SK-N-SH treated with all-trans-retinoic acid at 6 μM for 48 hours (cell line): ENCODE measurements around the gene STX19.
A peak's percentile ranks its signal among the peaks of the same experiment; 100 is the strongest.
"Not testable (repeated sequence)": the region's sequence is repeated elsewhere in the genome, so short reads cannot be mapped to it uniquely, and the experiment has no call there.

Experiments used
- ATAC-seq: fragments of 200-7000 bp; cut with Tn5 transposase; 3 replicates; pipeline ENCODE4 v1.9.1; 2020; ENCODE audit warnings: mild to moderate bottlenecking, moderate library complexity
- ARNTL ChIP-seq: fragments of 450-650 bp; formaldehyde crosslinking; IDR thresholded peaks from 2 replicates; pipeline ENCODE4 v1.5.0; 2020; ENCODE audit warnings: low read depth, mild to moderate bottlenecking, moderate library complexity, borderline replicate concordance
- BACH2 ChIP-seq: fragments of 250-450 bp; sonication (Bioruptor Pico); IDR thresholded peaks from 2 replicates; pipeline ENCODE4 v1.9.0; 2021; ENCODE audit warnings: mild to moderate bottlenecking, borderline replicate concordance
- CSDC2 ChIP-seq: fragments of 250-450 bp; sonication (Bioruptor Pico); IDR thresholded peaks from 2 replicates; pipeline ENCODE4 v1.5.0; 2020; ENCODE audit warnings: mild to moderate bottlenecking, moderate library complexity
- GLIS3 ChIP-seq: fragments of 250-450 bp; sonication (Bioruptor Pico); IDR thresholded peaks from 2 replicates; pipeline ENCODE4 v1.5.0; 2020; ENCODE audit warnings: mild to moderate bottlenecking, moderate library complexity
- PPARA ChIP-seq: fragments of 250-450 bp; sonication (Bioruptor Pico); IDR thresholded peaks from 2 replicates; pipeline ENCODE4 v1.5.0; 2020; ENCODE audit warnings: mild to moderate bottlenecking, borderline replicate concordance
- RARB ChIP-seq: fragments of 250-450 bp; sonication (Bioruptor Pico); IDR thresholded peaks from 2 replicates; pipeline ENCODE4 v1.8.0; 2021; ENCODE audit warnings: mild to moderate bottlenecking, moderate library complexity
- SNAI2 ChIP-seq: fragments of 250-450 bp; sonication (Bioruptor Pico); IDR thresholded peaks from 2 replicates; pipeline ENCODE4 v1.5.0; 2020; ENCODE audit warnings: mild to moderate bottlenecking, moderate library complexity
- TCF4 ChIP-seq: fragments of 250-450 bp; sonication (Bioruptor Pico); IDR thresholded peaks from 2 replicates; pipeline ENCODE4 v1.8.0; 2021; ENCODE audit warnings: mild to moderate bottlenecking, moderate library complexity, borderline replicate concordance
- TOX ChIP-seq: fragments of 250-450 bp; sonication (Bioruptor Pico); IDR thresholded peaks from 2 replicates; pipeline ENCODE4 v1.8.0; 2021; ENCODE audit warnings: mild to moderate bottlenecking, moderate library complexity, borderline replicate concordance
- ZC3H10 ChIP-seq: fragments of 250-450 bp; sonication (Bioruptor Pico); IDR thresholded peaks from 2 replicates; pipeline ENCODE4 v1.5.1; 2021; ENCODE audit warnings: mild to moderate bottlenecking, moderate library complexity
- ZFP3 ChIP-seq: fragments of 250-450 bp; sonication (Bioruptor Pico); IDR thresholded peaks from 2 replicates; pipeline ENCODE4 v1.5.0; 2020; ENCODE audit warnings: mild to moderate bottlenecking, moderate library complexity
- ZFP30 ChIP-seq: fragments of 450-650 bp; formaldehyde crosslinking; IDR thresholded peaks from 2 replicates; pipeline ENCODE4 v1.5.0; 2022; ENCODE audit warnings: mild to moderate bottlenecking, moderate library complexity
- ZNF565 ChIP-seq: fragments of 450-650 bp; formaldehyde crosslinking; conservative IDR thresholded peaks from 2 replicates; pipeline ENCODE4 v1.5.0; 2020; ENCODE audit warnings: low read depth, mild to moderate bottlenecking, moderate library complexity
- ZNF70 ChIP-seq: fragments of 450-650 bp; formaldehyde crosslinking; IDR thresholded peaks from 2 replicates; pipeline ENCODE4 v1.5.0; 2020; ENCODE audit warnings: mild to moderate bottlenecking, moderate library complexity
- ZNF8 ChIP-seq: fragments of 450-650 bp; formaldehyde crosslinking; IDR thresholded peaks from 2 replicates; pipeline ENCODE4 v1.5.0; 2020; ENCODE audit warnings: mild to moderate bottlenecking, moderate library complexity
- TF ChIP-seq, protein P1 (sequence below): fragments of 250-450 bp; sonication (Bioruptor Pico); IDR thresholded peaks from 2 replicates; pipeline ENCODE4 v1.8.0; 2021; ENCODE audit warnings: low read depth, mild to moderate bottlenecking, moderate library complexity, borderline replicate concordance
- TF ChIP-seq, protein P2 (sequence below): fragments of 250-450 bp; sonication (Bioruptor Pico); IDR thresholded peaks from 2 replicates; pipeline ENCODE4 v1.5.0; 2020; ENCODE audit warnings: mild to moderate bottlenecking, moderate library complexity
- TF ChIP-seq, protein P3 (sequence below): fragments of 250-450 bp; sonication (Bioruptor Pico); IDR thresholded peaks from 2 replicates; pipeline ENCODE4 v1.5.1; 2021; ENCODE audit warnings: mild to moderate bottlenecking, moderate library complexity

The STX19 gene

DNA sequence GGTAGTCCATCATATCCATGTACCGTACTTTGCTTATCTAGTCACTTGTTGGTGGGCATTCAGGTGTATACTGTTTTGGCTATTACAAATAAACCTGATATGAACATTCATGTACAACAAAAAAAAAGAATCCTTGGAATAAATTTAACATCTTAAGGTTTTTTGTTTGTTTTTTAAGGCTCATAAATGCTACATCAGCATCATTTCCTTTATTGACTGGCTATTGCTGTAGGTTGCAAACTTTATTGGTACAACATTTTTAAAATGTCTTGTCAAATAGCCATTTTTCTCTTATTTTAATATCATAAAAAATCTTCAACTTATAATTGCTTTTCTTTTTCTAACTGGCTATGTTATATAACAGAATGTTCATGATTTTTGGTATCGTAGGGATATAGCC is 18.1 kb upstream of the STX19 start:
- TF ChIP-seq SNAI2: no peak
- ATAC-seq: no peak

DNA sequence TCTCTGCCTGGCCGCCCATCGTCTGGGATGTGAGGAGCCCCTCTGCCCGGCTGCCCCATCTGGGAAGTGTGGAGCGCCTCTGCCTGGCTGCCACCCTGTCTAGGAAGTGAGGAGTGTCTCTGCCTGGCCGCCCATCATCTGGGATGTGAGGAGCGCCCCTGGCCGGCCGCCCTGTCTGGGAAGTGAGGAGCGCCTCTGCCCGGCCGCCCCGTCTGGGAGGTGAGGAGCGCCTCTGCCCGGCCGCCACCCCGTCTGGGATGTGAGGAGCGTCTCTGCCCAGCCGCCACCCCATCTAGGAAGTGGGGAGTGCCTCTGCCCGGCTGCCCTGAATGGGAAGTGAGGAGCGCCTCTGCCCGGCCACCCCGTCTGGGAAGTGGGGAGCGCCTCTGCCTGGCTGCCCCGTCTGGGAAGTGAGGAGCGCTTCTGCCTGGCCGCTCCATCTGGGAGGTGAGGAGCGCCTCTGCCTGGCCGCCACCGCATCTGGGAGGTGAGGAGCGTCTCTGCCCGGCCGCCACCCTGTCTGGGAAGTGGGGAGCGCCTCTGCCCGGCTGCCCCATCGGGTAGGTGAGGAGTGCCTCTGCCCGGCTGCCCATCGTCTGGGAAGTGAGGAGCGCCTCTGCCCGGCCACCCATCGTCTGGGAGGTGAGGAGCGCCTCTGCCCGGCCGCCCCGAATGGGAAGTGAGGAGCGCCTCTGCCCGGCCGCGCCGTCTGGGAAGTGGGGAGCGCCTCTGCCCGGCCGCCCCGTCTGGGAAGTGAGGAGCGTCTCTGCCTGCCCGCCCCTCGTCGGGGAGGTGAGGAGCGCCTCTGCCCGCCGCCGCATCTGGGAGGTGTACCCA is 15.9 kb upstream of the STX19 start:
- ATAC-seq: not testable (repeated sequence)

DNA sequence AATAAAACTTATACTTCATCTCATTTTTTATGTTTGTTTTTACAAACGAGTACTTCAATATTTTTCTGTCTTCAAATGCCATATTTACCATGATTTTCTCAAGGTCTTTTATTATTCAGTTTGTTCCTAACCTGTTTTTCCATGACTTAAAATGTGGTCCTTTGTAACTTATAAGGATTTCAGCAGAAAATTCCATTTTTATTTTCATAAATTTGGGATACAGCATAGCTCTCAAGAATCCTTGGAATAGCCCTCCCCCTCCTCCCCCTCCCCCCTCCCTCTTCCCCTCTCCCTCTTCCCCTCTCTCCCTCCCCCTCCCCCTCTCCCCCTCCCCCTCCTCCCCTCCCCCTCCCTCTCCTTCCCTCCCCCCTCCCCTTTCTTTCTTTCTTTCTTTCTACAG is 14.9 kb upstream of the STX19 start:
- no peak for TF ChIP-seq GLIS3 (CRISPR knock-in tag)
- no peak for TF ChIP-seq CSDC2 (CRISPR knock-in tag)
- TF ChIP-seq ZNF565 (CRISPR knock-in tag): no peak
- TF ChIP-seq RARB: no peak
- TF ChIP-seq ARNTL: no peak
- no peak for TF ChIP-seq ZFP3
- no peak for TF ChIP-seq ZFP30
- TF ChIP-seq ZC3H10 (CRISPR knock-in tag): no peak
- no peak for ATAC-seq

DNA sequence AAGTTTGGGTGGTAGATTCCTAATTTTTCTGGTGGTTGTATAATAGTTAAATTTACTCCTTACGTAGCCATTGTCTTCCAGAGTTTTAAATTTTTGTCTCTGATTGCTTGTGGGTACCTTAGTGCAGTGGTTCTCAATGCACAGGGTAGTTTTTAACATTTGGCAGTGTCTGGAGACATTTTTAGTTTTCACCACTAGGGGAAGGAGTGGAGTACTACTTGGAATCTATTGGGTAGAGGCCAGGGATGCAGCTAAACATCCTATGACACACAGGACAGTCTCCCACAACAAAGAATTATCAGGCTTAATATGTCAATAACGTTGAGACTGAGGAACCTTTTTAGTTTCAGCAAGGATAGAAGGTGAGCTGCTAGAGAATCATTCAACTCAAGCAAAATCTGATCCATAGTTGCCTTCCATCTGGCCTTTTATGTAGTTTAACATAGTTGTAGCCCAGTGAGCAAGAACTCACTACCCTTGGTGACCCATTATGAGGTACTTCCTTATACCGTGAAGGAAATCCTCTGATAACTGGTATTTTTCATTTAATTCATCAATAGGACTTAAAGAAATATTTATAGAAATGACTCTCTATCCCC is 8.6 kb upstream of the STX19 start:
- peak; percentile 89 for ATAC-seq
- TF ChIP-seq TCF4: no peak
- TF ChIP-seq, protein P1, sequence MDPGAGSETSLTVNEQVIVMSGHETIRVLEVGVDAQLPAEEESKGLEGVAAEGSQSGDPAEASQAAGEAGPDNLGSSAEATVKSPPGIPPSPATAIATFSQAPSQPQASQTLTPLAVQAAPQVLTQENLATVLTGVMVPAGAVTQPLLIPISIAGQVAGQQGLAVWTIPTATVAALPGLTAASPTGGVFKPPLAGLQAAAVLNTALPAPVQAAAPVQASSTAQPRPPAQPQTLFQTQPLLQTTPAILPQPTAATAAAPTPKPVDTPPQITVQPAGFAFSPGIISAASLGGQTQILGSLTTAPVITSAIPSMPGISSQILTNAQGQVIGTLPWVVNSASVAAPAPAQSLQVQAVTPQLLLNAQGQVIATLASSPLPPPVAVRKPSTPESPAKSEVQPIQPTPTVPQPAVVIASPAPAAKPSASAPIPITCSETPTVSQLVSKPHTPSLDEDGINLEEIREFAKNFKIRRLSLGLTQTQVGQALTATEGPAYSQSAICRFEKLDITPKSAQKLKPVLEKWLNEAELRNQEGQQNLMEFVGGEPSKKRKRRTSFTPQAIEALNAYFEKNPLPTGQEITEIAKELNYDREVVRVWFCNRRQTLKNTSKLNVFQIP (CRISPR knock-in tag): no peak
- TF ChIP-seq RARB: no peak
- TF ChIP-seq, all 23 proteins: peak for 0

DNA sequence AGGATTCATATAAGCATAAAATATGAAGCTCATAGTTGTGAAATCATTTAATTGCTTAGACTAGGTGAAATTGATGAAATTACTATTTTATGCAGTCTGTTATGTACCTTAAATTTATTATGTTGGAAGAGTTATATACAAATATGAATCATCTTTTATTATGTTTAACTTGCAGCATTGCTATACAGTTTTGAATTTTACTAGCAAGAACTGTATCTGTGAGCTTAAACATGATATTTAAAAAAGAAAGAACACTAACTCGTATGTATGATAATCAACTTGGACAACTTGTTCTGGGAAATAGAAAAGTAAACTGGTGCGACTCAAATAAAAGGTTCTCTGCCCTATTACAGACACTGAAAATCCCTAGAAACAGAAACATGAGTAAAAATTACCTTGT is 1.8 kb downstream of the STX19 start:
- ATAC-seq: no peak
- TF ChIP-seq ZNF70 (CRISPR knock-in tag) (no peak), BACH2 (CRISPR knock-in tag) (no peak), GLIS3 (CRISPR knock-in tag) (no peak), PPARA (CRISPR knock-in tag) (no peak), ARNTL (no peak), TOX (CRISPR knock-in tag) (no peak), ZNF8 (no peak)
- TF ChIP-seq, protein P2, sequence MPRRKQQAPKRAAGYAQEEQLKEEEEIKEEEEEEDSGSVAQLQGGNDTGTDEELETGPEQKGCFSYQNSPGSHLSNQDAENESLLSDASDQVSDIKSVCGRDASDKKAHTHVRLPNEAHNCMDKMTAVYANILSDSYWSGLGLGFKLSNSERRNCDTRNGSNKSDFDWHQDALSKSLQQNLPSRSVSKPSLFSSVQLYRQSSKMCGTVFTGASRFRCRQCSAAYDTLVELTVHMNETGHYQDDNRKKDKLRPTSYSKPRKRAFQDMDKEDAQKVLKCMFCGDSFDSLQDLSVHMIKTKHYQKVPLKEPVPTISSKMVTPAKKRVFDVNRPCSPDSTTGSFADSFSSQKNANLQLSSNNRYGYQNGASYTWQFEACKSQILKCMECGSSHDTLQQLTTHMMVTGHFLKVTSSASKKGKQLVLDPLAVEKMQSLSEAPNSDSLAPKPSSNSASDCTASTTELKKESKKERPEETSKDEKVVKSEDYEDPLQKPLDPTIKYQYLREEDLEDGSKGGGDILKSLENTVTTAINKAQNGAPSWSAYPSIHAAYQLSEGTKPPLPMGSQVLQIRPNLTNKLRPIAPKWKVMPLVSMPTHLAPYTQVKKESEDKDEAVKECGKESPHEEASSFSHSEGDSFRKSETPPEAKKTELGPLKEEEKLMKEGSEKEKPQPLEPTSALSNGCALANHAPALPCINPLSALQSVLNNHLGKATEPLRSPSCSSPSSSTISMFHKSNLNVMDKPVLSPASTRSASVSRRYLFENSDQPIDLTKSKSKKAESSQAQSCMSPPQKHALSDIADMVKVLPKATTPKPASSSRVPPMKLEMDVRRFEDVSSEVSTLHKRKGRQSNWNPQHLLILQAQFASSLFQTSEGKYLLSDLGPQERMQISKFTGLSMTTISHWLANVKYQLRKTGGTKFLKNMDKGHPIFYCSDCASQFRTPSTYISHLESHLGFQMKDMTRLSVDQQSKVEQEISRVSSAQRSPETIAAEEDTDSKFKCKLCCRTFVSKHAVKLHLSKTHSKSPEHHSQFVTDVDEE (CRISPR knock-in tag): no peak
- TF ChIP-seq, protein P3, sequence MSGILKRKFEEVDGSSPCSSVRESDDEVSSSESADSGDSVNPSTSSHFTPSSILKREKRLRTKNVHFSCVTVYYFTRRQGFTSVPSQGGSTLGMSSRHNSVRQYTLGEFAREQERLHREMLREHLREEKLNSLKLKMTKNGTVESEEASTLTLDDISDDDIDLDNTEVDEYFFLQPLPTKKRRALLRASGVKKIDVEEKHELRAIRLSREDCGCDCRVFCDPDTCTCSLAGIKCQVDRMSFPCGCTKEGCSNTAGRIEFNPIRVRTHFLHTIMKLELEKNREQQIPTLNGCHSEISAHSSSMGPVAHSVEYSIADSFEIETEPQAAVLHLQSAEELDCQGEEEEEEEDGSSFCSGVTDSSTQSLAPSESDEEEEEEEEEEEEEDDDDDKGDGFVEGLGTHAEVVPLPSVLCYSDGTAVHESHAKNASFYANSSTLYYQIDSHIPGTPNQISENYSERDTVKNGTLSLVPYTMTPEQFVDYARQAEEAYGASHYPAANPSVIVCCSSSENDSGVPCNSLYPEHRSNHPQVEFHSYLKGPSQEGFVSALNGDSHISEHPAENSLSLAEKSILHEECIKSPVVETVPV (CRISPR knock-in tag): no peak
- TF ChIP-seq, protein P1 (CRISPR knock-in tag): no peak
